Osteoblast (primary cell): ENCODE measurements around the gene TMEM176B. TPM values are rescaled to one million over a fixed set of nuclear protein-coding genes. Genes with fewer than 3 reads are reported as not detected.

Experiments used
- DNase-seq: peaks from one replicate; pipeline ENCODE4 v3.0.0; 2011; ENCODE audit warnings: low spot score, mixed read lengths; ENCODE audit not compliant: insufficient read length; ENCODE audit errors: missing footprints
- H2AFZ ChIP-seq: 2 replicates; pipeline ENCODE4 v1.6.0; 2011; ENCODE audit warnings: mild to moderate bottlenecking, low read length
- H3K27ac ChIP-seq: 2 replicates; pipeline ENCODE4 v1.5.1; 2011; ENCODE audit warnings: mild to moderate bottlenecking, low read depth, low read length, moderate library complexity
- H3K27me3 ChIP-seq: 2 replicates; pipeline ENCODE4 v1.6.0; 2012; ENCODE audit warnings: mild to moderate bottlenecking, control low read depth, inconsistent platforms, low read length, moderate library complexity; ENCODE audit not compliant: insufficient read depth
- H3K36me3 ChIP-seq: 2 replicates; pipeline ENCODE4 v1.5.1; 2011; ENCODE audit warnings: mild to moderate bottlenecking, low read length, control low read depth, moderate library complexity; ENCODE audit not compliant: insufficient read depth
- H3K4me1 ChIP-seq: 2 replicates; pipeline ENCODE4 v1.5.1; 2011; ENCODE audit warnings: mild to moderate bottlenecking, low read length, control low read depth, moderate library complexity; ENCODE audit not compliant: insufficient read depth
- H3K4me2 ChIP-seq: 2 replicates; pipeline ENCODE4 v1.6.0; 2011; ENCODE audit warnings: mild to moderate bottlenecking, low read length; ENCODE audit not compliant: insufficient read depth
- H3K4me3 ChIP-seq: fragments of 200-600 bp; sonication (generic); 3 replicates; pipeline ENCODE4 v1.5.1; 2012; ENCODE audit warnings: mild to moderate bottlenecking, low read length, inconsistent platforms; ENCODE audit not compliant: insufficient read depth
- H3K79me2 ChIP-seq: 2 replicates; pipeline ENCODE4 v1.6.0; 2012; ENCODE audit warnings: mild to moderate bottlenecking, low read length, control low read depth, inconsistent platforms; ENCODE audit not compliant: insufficient read depth
- H3K9me3 ChIP-seq: 2 replicates; pipeline ENCODE4 v1.5.1; 2011; ENCODE audit warnings: low read depth, low read length, control low read depth
- H4K20me1 ChIP-seq: 2 replicates; pipeline ENCODE4 v1.6.0; 2012; ENCODE audit warnings: mild to moderate bottlenecking, low read length, control low read depth; ENCODE audit not compliant: insufficient read depth
- CTCF ChIP-seq: IDR thresholded peaks from 2 replicates; pipeline ENCODE4 v1.5.1; 2011; ENCODE audit warnings: mild to moderate bottlenecking, low read depth, low read length, moderate library complexity; ENCODE audit errors: extremely low read depth
- total RNA-seq: library from RNA; depleted of rRNA; stranded (reverse); fragments of >200 nt; gene quantifications from 2 replicates; pipeline ENCODE4 v1.2.3, GENCODE V29; 2012

Gene TMEM176B
- total RNA-seq, 1 donor = 0.72 TPM

- Histone ChIP-seq H3K79me2 (no peaks in the 10 kb centered on the region), H3K27ac (no peak overlapping the region), H3K4me2 (no peak overlapping the region), H3K27me3 (no peaks in the 10 kb centered on the region), H4K20me1 (no peaks in the 10 kb centered on the region), H3K4me3 (no peak overlapping the region), H3K4me1 (no peaks in the 10 kb centered on the region), H3K36me3 (no peaks in the 10 kb centered on the region), H2AFZ (no peak overlapping the region), H3K9me3 (no peaks in the 10 kb centered on the region)
- TF ChIP-seq CTCF = no peak
- no peak for DNase-seq
Observed at GRCh38 chr7:150847536-150847935, 47.4 kb upstream of the TMEM176B start.

- Histone ChIP-seq H3K79me2 (no peaks in the 10 kb centered on the region), H3K4me2 (no peak overlapping the region)
Observed at GRCh38 chr7:150846291-150847115, 46.3 kb upstream of the TMEM176B start.

GRCh38 chr7:150845421-150845861, 45.3 kb upstream of the TMEM176B start:
- Histone ChIP-seq H3K27ac (no peak overlapping the region), H3K27me3 (no peaks in the 10 kb centered on the region), H3K4me1 (no peaks in the 10 kb centered on the region), H3K4me3 (no peak overlapping the region), H4K20me1 (no peaks in the 10 kb centered on the region), H2AFZ (no peak overlapping the region), H3K9me3 (no peaks in the 10 kb centered on the region), H3K36me3 (no peaks in the 10 kb centered on the region), H3K79me2 (no peaks in the 10 kb centered on the region), H3K4me2 (no peak overlapping the region)
- no peak for TF ChIP-seq CTCF
- no peak for DNase-seq

More at GRCh38 chr7:150846291-150847115, 46.3 kb upstream of the TMEM176B start:
- H3K27ac ChIP-seq = no peak overlapping the region
- H2AFZ ChIP-seq = no peak overlapping the region
- TF ChIP-seq CTCF = no peak
- DNase-seq = no peak
- no peaks in the 10 kb centered on the region for H3K4me1 ChIP-seq
- H3K4me3 ChIP-seq = no peak overlapping the region
- no peaks in the 10 kb centered on the region for H3K36me3 ChIP-seq
- no peaks in the 10 kb centered on the region for H3K9me3 ChIP-seq
- H4K20me1 ChIP-seq = no peaks in the 10 kb centered on the region
- H3K27me3 ChIP-seq = no peaks in the 10 kb centered on the region

- no peaks in the 10 kb centered on the region for H3K27me3 ChIP-seq
- no peak overlapping the region for H3K4me3 ChIP-seq
- H2AFZ ChIP-seq = no peak overlapping the region
- H3K36me3 ChIP-seq = no peaks in the 10 kb centered on the region
- no peak for DNase-seq
- no peak overlapping the region for H3K27ac ChIP-seq
- no peaks in the 10 kb centered on the region for H3K79me2 ChIP-seq
- TF ChIP-seq CTCF = no peak
- no peaks in the 10 kb centered on the region for H4K20me1 ChIP-seq
- H3K4me1 ChIP-seq = no peaks in the 10 kb centered on the region
- no peaks in the 10 kb centered on the region for H3K9me3 ChIP-seq
- no peak overlapping the region for H3K4me2 ChIP-seq
Observed at GRCh38 chr7:150842716-150843115, 42.6 kb upstream of the TMEM176B start.
